Neural progenitor cell (in vitro differentiated cells): Measurements from ENCODE around the gene ACTC1. TPM values are rescaled to one million over a fixed set of nuclear protein-coding genes. Genes with fewer than 3 reads are reported as not detected.

Experiments used
- DNase-seq: peaks from one replicate; pipeline ENCODE4 v3.0.0-alpha.2; 2016; ENCODE audit warnings: low spot score
- H2AFZ ChIP-seq: fragments of 200-600 bp; sonication (generic); replicated peaks from 2 replicates; pipeline ENCODE4 v1.6.1; 2016; ENCODE audit warnings: antibody characterized with exemption
- H3F3A ChIP-seq: fragments of 200-600 bp; sonication (generic); 2 replicates; pipeline ENCODE4 v1.6.1; 2016; ENCODE audit warnings: antibody characterized with exemption, low read depth
- H3K27ac ChIP-seq: fragments of 200-600 bp; sonication (generic); 2 replicates; pipeline ENCODE4 v1.5.1; 2016; ENCODE audit warnings: mild to moderate bottlenecking
- H3K27me3 ChIP-seq: fragments of 200-600 bp; sonication (generic); 2 replicates; pipeline ENCODE4 v1.6.1; 2016; ENCODE audit warnings: mild to moderate bottlenecking, moderate library complexity
- H3K36me3 ChIP-seq: fragments of 200-600 bp; sonication (generic); 2 replicates; pipeline ENCODE4 v1.5.1; 2016
- H3K4me1 ChIP-seq: fragments of 200-600 bp; sonication (generic); 2 replicates; pipeline ENCODE4 v1.6.1; 2016; ENCODE audit warnings: mixed run types
- H3K4me2 ChIP-seq: fragments of 200-600 bp; sonication (generic); 2 replicates; pipeline ENCODE4 v1.6.1; 2016
- H3K4me3 ChIP-seq: fragments of 200-600 bp; sonication (generic); 2 replicates; pipeline ENCODE4 v1.5.1; 2016
- H3K79me2 ChIP-seq: fragments of 200-600 bp; sonication (generic); 2 replicates; pipeline ENCODE4 v1.6.1; 2016; ENCODE audit warnings: low read depth
- H3K9ac ChIP-seq: fragments of 200-600 bp; sonication (generic); 2 replicates; pipeline ENCODE4 v1.6.1; 2016
- H3K9me3 ChIP-seq: fragments of 200-600 bp; sonication (generic); 2 replicates; pipeline ENCODE4 v1.5.1; 2016; ENCODE audit warnings: low read depth
- H4K20me1 ChIP-seq: fragments of 200-600 bp; sonication (generic); 2 replicates; pipeline ENCODE4 v1.6.1; 2016; ENCODE audit warnings: low read depth
- H3K27ac Mint-ChIP-seq: 3 replicates; pipeline ENCODE4 v1.8.0; 2021; ENCODE audit warnings: mixed read lengths
- H3K27me3 Mint-ChIP-seq: 2 replicates; pipeline ENCODE4 v1.8.0; 2022; ENCODE audit warnings: low read depth, mild to moderate bottlenecking, inconsistent platforms, moderate library complexity, mixed read lengths; ENCODE audit not compliant: insufficient read depth
- H3K36me3 Mint-ChIP-seq: 3 replicates; pipeline ENCODE4 v1.8.0; 2021; ENCODE audit warnings: mixed read lengths
- H3K4me1 Mint-ChIP-seq: 3 replicates; pipeline ENCODE4 v1.8.0; 2021; ENCODE audit warnings: mixed read lengths
- H3K4me3 Mint-ChIP-seq: 3 replicates; pipeline ENCODE4 v1.8.0; 2021; ENCODE audit warnings: mild to moderate bottlenecking, moderate library complexity, mixed read lengths
- H3K9me3 Mint-ChIP-seq: 3 replicates; pipeline ENCODE4 v1.8.0; 2020; ENCODE audit warnings: mixed read lengths
- CTCF ChIP-seq: fragments of 200-600 bp; sonication (generic); IDR thresholded peaks from 2 replicates; pipeline ENCODE4 v1.5.1; 2017; ENCODE audit warnings: antibody characterized with exemption, mild to moderate bottlenecking
- EZH2 ChIP-seq: fragments of 200-600 bp; sonication (generic); IDR thresholded peaks from 2 replicates; pipeline ENCODE4 v1.6.1; 2017; ENCODE audit warnings: antibody characterized with exemption, mild to moderate bottlenecking, moderate library complexity
- EZH2phosphoT487 ChIP-seq: fragments of 200-600 bp; sonication (generic); IDR thresholded peaks from 2 replicates; pipeline ENCODE4 v1.6.1; 2017; ENCODE audit warnings: antibody characterized with exemption
- total RNA-seq: library from RNA; depleted of rRNA; stranded (reverse); fragments of >200 nt; gene quantifications from 2 replicates; pipeline ENCODE4 v1.2.3, GENCODE V29; 2015; ENCODE audit warnings: low replicate concordance

The ACTC1 gene
- total RNA-seq, 1 donor from 2014 or later: 3.8 TPM

- Mint-ChIP-seq H3K27me3 (peaks cover 43% of the 10 kb centered on the region), H3K4me1 (peaks cover 21% of the 10 kb centered on the region), H3K27ac (no peak within 1 kb of the TSS), H3K36me3 (no peaks in the 10 kb centered on the region), H3K4me3 (peak within 1 kb of the TSS; percentile 80), H3K9me3 (peaks cover 2% of the 10 kb centered on the region)
- Histone ChIP-seq H3K4me2 (peak within 1 kb of the TSS; percentile 88), H2AFZ (no peak within 1 kb of the TSS), H3K36me3 (no peaks in the 10 kb centered on the region), H4K20me1 (peaks cover 31% of the 10 kb centered on the region), H3K4me1 (peaks cover 24% of the 10 kb centered on the region), H3K4me3 (peak within 1 kb of the TSS; percentile 55), H3K9me3 (no peaks in the 10 kb centered on the region), H3K79me2 (no peaks in the 10 kb centered on the region), H3K27ac (no peak within 1 kb of the TSS), H3K9ac (no peak within 1 kb of the TSS), H3K27me3 (peaks cover 96% of the 10 kb centered on the region), H3F3A (peaks cover 9% of the 10 kb centered on the region)
- TF ChIP-seq CTCF (no peak), EZH2 (peak; percentile 93), EZH2phosphoT487 (peak; percentile 86)
- DNase-seq: peak; percentile 89
Measured at GRCh38 chr15:34754674-34755418, 40.5 kb downstream of the ACTC1 start, which contains the start of gene GJD2. GJD2 (minus strand) TSS chr15:34754998; CDS start chr15:34754488, 510 bp downstream.

GRCh38 chr15:34754171-34754601 lies 41.2 kb downstream of the ACTC1 start:
- Histone ChIP-seq H3K27me3 (peaks cover 97% of the 10 kb centered on the region), H3K27ac (no peak overlapping the region)

GRCh38 chr15:34753236-34753894 lies 42.0 kb downstream of the ACTC1 start:
- peak overlapping the region; percentile 46 for H3K4me3 Mint-ChIP-seq
- peaks cover 9% of the 10 kb centered on the region for H3K4me1 ChIP-seq
- H3K9me3 Mint-ChIP-seq: peaks cover 2% of the 10 kb centered on the region
- H3K4me2 ChIP-seq: peak overlapping the region; percentile 46
- TF ChIP-seq EZH2: no peak
- no peak for TF ChIP-seq EZH2phosphoT487
- no peaks in the 10 kb centered on the region for H3K9me3 ChIP-seq
- H3K79me2 ChIP-seq: no peaks in the 10 kb centered on the region
- no peaks in the 10 kb centered on the region for H3K36me3 Mint-ChIP-seq
- H3F3A ChIP-seq: peaks cover 9% of the 10 kb centered on the region
- no peak overlapping the region for H2AFZ ChIP-seq
- no peak overlapping the region for H3K27ac Mint-ChIP-seq
- H3K36me3 ChIP-seq: no peaks in the 10 kb centered on the region
- H3K9ac ChIP-seq: no peak overlapping the region
- peaks cover 7% of the 10 kb centered on the region for H3K4me1 Mint-ChIP-seq
- peaks cover 90% of the 10 kb centered on the region for H3K27me3 ChIP-seq
- no peak overlapping the region for H3K4me3 ChIP-seq
- no peak overlapping the region for H3K27ac ChIP-seq
- peaks cover 31% of the 10 kb centered on the region for H4K20me1 ChIP-seq
- DNase-seq: peak; percentile 88
- peaks cover 43% of the 10 kb centered on the region for H3K27me3 Mint-ChIP-seq

More at GRCh38 chr15:34754171-34754601, 41.2 kb downstream of the ACTC1 start:
- Histone ChIP-seq H3K4me2 (peak overlapping the region; percentile 88), H3K9me3 (no peaks in the 10 kb centered on the region), H3K4me3 (peak overlapping the region; percentile 55), H2AFZ (no peak overlapping the region), H3K79me2 (no peaks in the 10 kb centered on the region), H3K36me3 (no peaks in the 10 kb centered on the region), H3K9ac (no peak overlapping the region), H3K4me1 (peaks cover 17% of the 10 kb centered on the region), H4K20me1 (peaks cover 31% of the 10 kb centered on the region), H3F3A (peaks cover 9% of the 10 kb centered on the region)
- Mint-ChIP-seq H3K4me1 (peaks cover 15% of the 10 kb centered on the region), H3K36me3 (no peaks in the 10 kb centered on the region), H3K27ac (no peak overlapping the region), H3K27me3 (peaks cover 43% of the 10 kb centered on the region), H3K4me3 (peak overlapping the region; percentile 77), H3K9me3 (peaks cover 2% of the 10 kb centered on the region)
- TF ChIP-seq CTCF (no peak), EZH2 (no peak), EZH2phosphoT487 (no peak)
- peak; percentile 23 for DNase-seq
